B cell (primary cell): Measurements from ENCODE around the gene SAMM50.

Source experiments
- EZH2 ChIP-seq: IDR thresholded peaks from 2 replicates; pipeline ENCODE4 v1.6.1; 2012; ENCODE audit warnings: borderline replicate concordance, low read depth, mild to moderate bottlenecking, moderate library complexity, low read length; ENCODE audit not compliant: insufficient read depth, poor library complexity, severe bottlenecking
- TF ChIP-seq, protein P1 (sequence below): fragments of 200-600 bp; IDR thresholded peaks from one replicate; pipeline ENCODE4 v1.8.0; 2022; ENCODE audit warnings: antibody characterized with exemption, mild to moderate bottlenecking

GRCh38 chr22:43955040-43955882, at the start of gene SAMM50:
- TF ChIP-seq, protein P1, sequence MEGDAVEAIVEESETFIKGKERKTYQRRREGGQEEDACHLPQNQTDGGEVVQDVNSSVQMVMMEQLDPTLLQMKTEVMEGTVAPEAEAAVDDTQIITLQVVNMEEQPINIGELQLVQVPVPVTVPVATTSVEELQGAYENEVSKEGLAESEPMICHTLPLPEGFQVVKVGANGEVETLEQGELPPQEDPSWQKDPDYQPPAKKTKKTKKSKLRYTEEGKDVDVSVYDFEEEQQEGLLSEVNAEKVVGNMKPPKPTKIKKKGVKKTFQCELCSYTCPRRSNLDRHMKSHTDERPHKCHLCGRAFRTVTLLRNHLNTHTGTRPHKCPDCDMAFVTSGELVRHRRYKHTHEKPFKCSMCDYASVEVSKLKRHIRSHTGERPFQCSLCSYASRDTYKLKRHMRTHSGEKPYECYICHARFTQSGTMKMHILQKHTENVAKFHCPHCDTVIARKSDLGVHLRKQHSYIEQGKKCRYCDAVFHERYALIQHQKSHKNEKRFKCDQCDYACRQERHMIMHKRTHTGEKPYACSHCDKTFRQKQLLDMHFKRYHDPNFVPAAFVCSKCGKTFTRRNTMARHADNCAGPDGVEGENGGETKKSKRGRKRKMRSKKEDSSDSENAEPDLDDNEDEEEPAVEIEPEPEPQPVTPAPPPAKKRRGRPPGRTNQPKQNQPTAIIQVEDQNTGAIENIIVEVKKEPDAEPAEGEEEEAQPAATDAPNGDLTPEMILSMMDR, result no peak
- TF ChIP-seq EZH2, result no peak
